ENCODE results near the gene PRKX.
"Not testable (repeated sequence)": the region's sequence is repeated elsewhere in the genome, so short reads cannot be mapped to it uniquely, and the experiment has no call there.

PRKX gene

GRCh38 chrX:3577551-3577950 is 135.9 kb downstream of the PRKX start:
- DNase-seq (ENCODE audit: low read depth) = no peak

- DNase-seq (ENCODE audit: low read depth) = no peak
Observed at GRCh38 chrX:3576886-3577501, 136.5 kb downstream of the PRKX start.

GRCh38 chrX:3567686-3568085 is 145.8 kb downstream of the PRKX start:
- no peak for DNase-seq (ENCODE audit: low read depth)

- DNase-seq (ENCODE audit: low read depth) = no peak
Observed at GRCh38 chrX:3563451-3563850, 150.0 kb downstream of the PRKX start.

- not testable (repeated sequence) for DNase-seq (ENCODE audit: low read depth)
Observed at GRCh38 chrX:3560010-3560409, 153.4 kb downstream of the PRKX start.
